HepG2 (cell line): ENCODE measurements around the gene SUPT6H. TPM values are rescaled to one million over a fixed set of nuclear protein-coding genes. Genes with fewer than 3 reads are reported as not detected.

Experiments
- ATAC-seq: fragments of 200-7000 bp; cut with Tn5 transposase; 3 replicates; pipeline ENCODE4 v1.9.1; 2020; ENCODE audit warnings: mild to moderate bottlenecking, moderate library complexity
- BruUV-seq: library from RNA; stranded (reverse); fragments of 400-500 nt; replicated peaks from 2 replicates; lab custom pipeline; 2021; lab: Mats Ljungman, UMichigan
- CTCF ChIA-PET: fragments of 300-600 bp; formaldehyde crosslinking; extraction: SDS; loops from one replicate; lab custom pipeline; 2021; ENCODE audit warnings: low total read pairs, inconsistent platforms, low intra/inter-chr PET ratio; lab: Yijun Ruan, JAX
- POLR2A ChIA-PET: fragments of 350-600 bp; sonication (Branson Sonifier 250); formaldehyde crosslinking; loops from one replicate; lab custom pipeline; 2020; ENCODE audit warnings: antibody characterized with exemption, inconsistent platforms; lab: Yijun Ruan, JAX
- DNase-seq: peaks from one replicate; pipeline ENCODE4 v3.0.0-alpha.2; 2015; ENCODE audit warnings: low spot score
- FAIRE-seq: peaks from 3 replicates; lab custom pipeline; 2011; peaks lifted over from hg19 to GRCh38; lab: Jason Lieb, UNC
- H2AFZ ChIP-seq: one replicate; pipeline ENCODE4 v1.6.1; 2011; ENCODE audit warnings: low read length, inconsistent platforms
- H3K27ac ChIP-seq: fragments of 300-600 bp; 3 replicates; pipeline ENCODE4 v1.8.0; 2011; ENCODE audit warnings: mixed run types, mild to moderate bottlenecking, mixed read lengths, low read length, inconsistent platforms; ENCODE audit not compliant: insufficient read depth; ENCODE audit errors: extremely low read length
- H3K27me3 ChIP-seq, 2 experiments: fragments of 200-600 bp in 1 of 2; 2 replicates in 1 of 2; 3 replicates in 1 of 2; pipeline versions ENCODE4 v1.6.0 to v1.8.0; 2011; ENCODE audit warnings: low read length in 2 of 2, mild to moderate bottlenecking in 2 of 2, moderate library complexity in 2 of 2, inconsistent platforms in 1 of 2; ENCODE audit not compliant: insufficient read depth in 2 of 2, control insufficient read depth in 1 of 2
- H3K36me3 ChIP-seq, 2 experiments: fragments of 200-600 bp in 1 of 2; replicated peaks in 1 of 2; 2 replicates in 1 of 2; 3 replicates in 1 of 2; pipeline versions ENCODE4 v1.5.1 to v1.8.0; 2011; ENCODE audit warnings: low read length in 2 of 2, inconsistent platforms in 1 of 2; ENCODE audit not compliant: insufficient read depth in 2 of 2, control insufficient read depth in 1 of 2
- H3K4me1 ChIP-seq: 2 replicates; pipeline ENCODE4 v1.5.1; 2012; ENCODE audit warnings: low read length, inconsistent platforms; ENCODE audit not compliant: insufficient read depth
- H3K4me2 ChIP-seq: 2 replicates; pipeline ENCODE4 v1.6.0; 2011; ENCODE audit warnings: low read depth, low read length, inconsistent platforms
- H3K4me3 ChIP-seq, 3 experiments: fragments of 200-600 bp in 1 of 3; sonication (generic), shearing (Covaris generic) in 1 of 3; replicated peaks in 1 of 3; 2 replicates each; pipeline ENCODE4 v1.5.1; 2011 to 2016; ENCODE audit warnings: low read length in 3 of 3, inconsistent platforms in 2 of 3, low read depth in 2 of 3, mild to moderate bottlenecking in 2 of 3, control low read depth in 1 of 3, mixed read lengths in 1 of 3; ENCODE audit not compliant: insufficient read depth in 1 of 3
- H3K79me2 ChIP-seq: one replicate; pipeline ENCODE4 v1.6.1; 2011; ENCODE audit warnings: low read length, inconsistent platforms; ENCODE audit not compliant: insufficient read depth
- H3K9ac ChIP-seq: 2 replicates; pipeline ENCODE4 v1.6.0; 2011; ENCODE audit warnings: mild to moderate bottlenecking, low read depth, low read length, inconsistent platforms; ENCODE audit not compliant: insufficient read depth
- H3K9me3 ChIP-seq: 2 replicates; pipeline ENCODE4 v1.5.1; 2012; ENCODE audit warnings: mild to moderate bottlenecking, low read length
- H4K20me1 ChIP-seq: 2 replicates; pipeline ENCODE4 v1.6.0; 2011; ENCODE audit warnings: inconsistent platforms, mild to moderate bottlenecking, low read length, moderate library complexity; ENCODE audit not compliant: insufficient read depth
- ASH2L ChIP-seq: fragments of 300-600, 200-600 bp; sonication (generic); IDR thresholded peaks from 2 replicates; pipeline ENCODE4 v1.7.0; 2017; ENCODE audit warnings: low read depth, mild to moderate bottlenecking, moderate library complexity, mixed read lengths, low read length; ENCODE audit not compliant: insufficient read length
- ATF1 ChIP-seq: IDR thresholded peaks from 2 replicates; pipeline ENCODE4 v1.6.1; 2016; ENCODE audit warnings: mild to moderate bottlenecking, control low read depth
- BORCS8-MEF2B ChIP-seq: sonication (generic); formaldehyde crosslinking; IDR thresholded peaks from 2 replicates; pipeline ENCODE4 v1.8.0; 2022; ENCODE audit warnings: mild to moderate bottlenecking, missing genetic modification reagents
- CBX1 ChIP-seq: IDR thresholded peaks from one replicate; pipeline ENCODE4 v1.6.1; 2016; ENCODE audit warnings: antibody characterized with exemption, low read depth
- FOXA1 ChIP-seq, 2 experiments: fragments of 450-650 bp in 1 of 2; sonication (generic) in 1 of 2; formaldehyde crosslinking in 1 of 2; IDR thresholded peaks; 2 replicates each; pipeline versions ENCODE4 v1.4.0 to v1.6.1; 2016 to 2020; ENCODE audit warnings: missing genetic modification reagents in 1 of 2
- HNF4A ChIP-seq: sonication (generic); formaldehyde crosslinking; IDR thresholded peaks from 2 replicates; pipeline ENCODE4 v1.4.0; 2020; ENCODE audit warnings: missing genetic modification reagents
- KLF6 ChIP-seq: IDR thresholded peaks from 2 replicates; pipeline ENCODE4 v1.8.0; 2016; ENCODE audit warnings: missing biosample characterization, missing genetic modification reagents
- MYPOP ChIP-seq: sonication (generic); formaldehyde crosslinking; IDR thresholded peaks from 2 replicates; pipeline ENCODE4 v1.8.1; 2023; ENCODE audit warnings: mild to moderate bottlenecking, moderate library complexity, missing genetic modification reagents
- POLR2AphosphoS5 ChIP-seq: IDR thresholded peaks from 2 replicates; pipeline ENCODE4 v1.6.1; 2012; ENCODE audit warnings: low read depth, low read length
- RBFOX2 ChIP-seq: fragments of 200-400 bp; formaldehyde crosslinking; IDR thresholded peaks from 2 replicates; pipeline ENCODE4 v1.6.1; 2017; ENCODE audit warnings: low read depth, mild to moderate bottlenecking, low read length
- RFX3 ChIP-seq: IDR thresholded peaks from 2 replicates; pipeline ENCODE4 v1.6.1; 2016; ENCODE audit warnings: missing biosample characterization, missing genetic modification reagents
- SETDB1 ChIP-seq: sonication (generic); formaldehyde crosslinking; IDR thresholded peaks from 2 replicates; pipeline ENCODE4 v1.5.1; 2020; ENCODE audit warnings: missing genetic modification reagents, mild to moderate bottlenecking, borderline replicate concordance
- SP4 ChIP-seq: sonication (generic); formaldehyde crosslinking; IDR thresholded peaks from 2 replicates; pipeline ENCODE4 v1.8.1; 2023; ENCODE audit warnings: mild to moderate bottlenecking, missing genetic modification reagents
- TBL1XR1 ChIP-seq: fragments of 150-350 bp; IDR thresholded peaks from 2 replicates; pipeline ENCODE4 v1.6.1; 2014; ENCODE audit warnings: borderline replicate concordance, low read length; ENCODE audit not compliant: partially characterized antibody
- TBX2 ChIP-seq: sonication (generic); formaldehyde crosslinking; IDR thresholded peaks from 2 replicates; pipeline ENCODE4 v1.5.0; 2020; ENCODE audit warnings: missing genetic modification reagents, mild to moderate bottlenecking, borderline replicate concordance
- TCF12 ChIP-seq, 2 experiments: fragments of 450-650 bp in 1 of 2; sonication (generic) in 1 of 2; formaldehyde crosslinking in 1 of 2; IDR thresholded peaks; 2 replicates each; pipeline versions ENCODE4 v1.6.1 to v1.8.0; 2017 to 2022; ENCODE audit warnings: antibody characterized with exemption in 1 of 2, mild to moderate bottlenecking in 1 of 2, missing genetic modification reagents in 1 of 2, moderate library complexity in 1 of 2
- THAP9 ChIP-seq: sonication (generic); formaldehyde crosslinking; IDR thresholded peaks from 2 replicates; pipeline ENCODE4; 2020; ENCODE audit warnings: missing genetic modification reagents, mild to moderate bottlenecking, borderline replicate concordance
- YY1 ChIP-seq: IDR thresholded peaks from 2 replicates; pipeline ENCODE4 v1.6.1; 2011; ENCODE audit warnings: low read length, low read depth, moderate library complexity, mild to moderate bottlenecking; ENCODE audit not compliant: insufficient read depth, insufficient replicate concordance
- ZFX ChIP-seq: sonication (generic); formaldehyde crosslinking; IDR thresholded peaks from 2 replicates; pipeline ENCODE4 v1.4.0; 2020; ENCODE audit warnings: mild to moderate bottlenecking, low read depth, missing genetic modification reagents, moderate library complexity
- ZNF17 ChIP-seq: sonication (generic); formaldehyde crosslinking; IDR thresholded peaks from 2 replicates; pipeline ENCODE4 v1.5.0; 2020; ENCODE audit warnings: mild to moderate bottlenecking, missing genetic modification reagents
- WGBS: methylation state at CpG from one replicate; pipeline ENCODE4 v1.1.6; 2017; ENCODE audit warnings: low lambda C conversion rate; 5-methylcytosine and 5-hydroxymethylcytosine counted together
- in situ Hi-C: cut with HindIII; loops from 2 replicates; pipeline ENCODE4 v1.10.0; 2017; ENCODE audit warnings: low pct_unique_long_range_greater_than_20kb; ENCODE audit not compliant: extremely low pct_ligation_motif_present
- intact Hi-C: fragments of 100-400 bp; cut with micrococcal nuclease; formaldehyde crosslinking; loops from one replicate; pipeline ENCODE4 v1.10.0; 2022; ENCODE audit not compliant: unreplicated experiment
- polyA plus RNA-seq, 8 experiments: library from polyadenylated mRNA; depleted of rRNA in 3 of 8; stranded (reverse) in 7 of 8; unstranded in 1 of 8; fragments of >200 nt; fragmentation: Illumina TruSeq in 4 of 8; extraction: Trizol in 4 of 8; gene quantifications; 2 replicates each; pipeline versions ENCODE4 v1.2.1 to v1.2.3, GENCODE V29; 2011 to 2016; ENCODE audit warnings: low read depth in 4 of 8, missing spikeins in 1 of 8, mixed read lengths in 1 of 8; ENCODE audit not compliant: insufficient read depth in 1 of 8
- total RNA-seq, 5 experiments: library from RNA; depleted of rRNA; stranded (reverse); fragments of >200 nt; fragmentation: Illumina TruSeq; extraction: Trizol; gene quantifications; 2 replicates each; pipeline ENCODE4 v1.2.3, GENCODE V29; 2016; ENCODE audit warnings: low read depth in 1 of 5

Gene SUPT6H
- total and polyA plus RNA-seq, 2 of the 13 experiments (the other 11 are each of a cell fraction or from before 2014, with no cell fraction given): 32.7 to 39.9 TPM

- peak within 1 kb of the TSS; percentile 98 for H3K9ac ChIP-seq
- H3K36me3 ChIP-seq: peaks cover 27 to 30% of the 10 kb centered on the region in 2 experiments
- peak; percentile 64 for ATAC-seq
- H3K9me3 ChIP-seq: no peaks in the 10 kb centered on the region
- no peak within 1 kb of the TSS for H2AFZ ChIP-seq
- peak; percentile 46 for FAIRE-seq
- peaks cover 28% of the 10 kb centered on the region for H4K20me1 ChIP-seq
- peak within 1 kb of the TSS; percentile 95 for H3K27ac ChIP-seq
- H3K4me2 ChIP-seq: peak within 1 kb of the TSS; percentile 98
- intact Hi-C loops: no loop called here
- peak within 1 kb of the TSS; percentile 72 to 93 (median 74) for H3K4me3 ChIP-seq
- 0% methylated on average over 6 of the region's 70 CpGs for WGBS
- DNase-seq: peak; percentile 73
- peaks cover 49% of the 10 kb centered on the region for H3K4me1 ChIP-seq
- H3K27me3 ChIP-seq: no peaks in the 10 kb centered on the region; a peak in 1 of 5 replicates
- POLR2A ChIA-PET: interaction anchor here (0.9 to 12.3 kb wide), 9 partner anchors 9 to 194 kb away, joined by 3 to 590 read pairs (median 4); partner anchors contain the start of genes BLTP2, NEK8, PROCA1 and RPL23A
- peaks cover 33% of the 10 kb centered on the region for H3K79me2 ChIP-seq
- CTCF ChIA-PET: interaction anchor here (2.8 kb wide), 1 partner anchor 16 kb away, joined by 14 read pairs; the partner anchor contains the start of gene TLCD1
- in situ Hi-C loops: loop anchor here (25.0 kb wide), 1 partner anchor 369 kb away; no protein-coding TSS in a partner anchor
- BruUV-seq: TSS peak; percentile 47
- TF ChIP-seq SP4 (CRISPR knock-in tag) (no peak; the same call in none of the 2 replicates), ASH2L (no peak), TBX2 (CRISPR knock-in tag) (peak; percentile 56; the same call in 1 of the 2 replicates), BORCS8-MEF2B (CRISPR knock-in tag) (peak; percentile 18), RFX3 (CRISPR knock-in tag) (no peak), ATF1 (CRISPR knock-in tag) (no peak), SETDB1 (CRISPR knock-in tag) (no peak), FOXA1 (IDR thresholded peaks at IDR 0.05) (no peak), FOXA1 (CRISPR knock-in tag; IDR thresholded peaks at IDR 0.05) (no peak), THAP9 (CRISPR knock-in tag) (0 out of 2 replicates have a peak, but pooled peaks have one; percentile 37), ZFX (CRISPR knock-in tag) (peak; percentile 60), KLF6 (CRISPR knock-in tag) (no peak), TBL1XR1 (no peak), CBX1 (no peak), RBFOX2 (peak; percentile 93), ZNF17 (CRISPR knock-in tag) (no peak), MYPOP (CRISPR knock-in tag) (peak; percentile 58; the same call in 1 of the 2 replicates), HNF4A (CRISPR knock-in tag) (no peak), TCF12 (IDR thresholded peaks at IDR 0.05) (no peak), TCF12 (CRISPR knock-in tag; IDR thresholded peaks at IDR 0.05) (no peak), YY1 (peak; percentile 74), POLR2AphosphoS5 (peak; percentile 57)
Observed at GRCh38 chr17:28743243-28744103, 81.5 kb downstream of the SUPT6H start, which contains the start of gene TRAF4. TSS of gene TRAF4 (plus strand) at chr17:28744011. CDS start at chr17:28744113, 102 bp downstream.
